GM23338 (cell line): Measurements from ENCODE around the gene EID2. TPM values are rescaled to one million over a fixed set of nuclear protein-coding genes. Genes with fewer than 3 reads are reported as not detected.

ENCODE experiments used
- ATAC-seq: fragments of 200-7000 bp; cut with Tn5 transposase; 3 replicates; pipeline ENCODE4 v1.9.1; 2020
- DNase-seq: peaks from one replicate; pipeline ENCODE4 v3.0.0-alpha.2; 2015; ENCODE audit warnings: low spot score
- H2AFZ ChIP-seq: fragments of 200-600 bp; sonication (generic); 2 replicates; pipeline ENCODE4 v1.8.0; 2016; ENCODE audit warnings: antibody characterized with exemption, mild to moderate bottlenecking, moderate library complexity
- H3F3A ChIP-seq: fragments of 200-600 bp; sonication (generic); replicated peaks from 2 replicates; pipeline ENCODE4 v1.8.0; 2017; ENCODE audit warnings: antibody characterized with exemption, mixed run types, low read depth
- H3K27ac ChIP-seq: fragments of 200-600 bp; sonication (generic); 2 replicates; pipeline ENCODE4 v1.6.1; 2016; ENCODE audit warnings: low read depth
- H3K27me3 ChIP-seq: fragments of 200-600 bp; sonication (generic); 2 replicates; pipeline ENCODE4 v1.8.0; 2016; ENCODE audit warnings: mild to moderate bottlenecking, mixed run types, moderate library complexity; ENCODE audit not compliant: insufficient read depth
- H3K36me3 ChIP-seq: fragments of 200-600 bp; sonication (generic); 2 replicates; pipeline ENCODE4 v1.8.0; 2016; ENCODE audit warnings: mild to moderate bottlenecking; ENCODE audit not compliant: insufficient read depth
- H3K4me1 ChIP-seq: fragments of 200-600 bp; sonication (generic); 2 replicates; pipeline ENCODE4 v1.8.0; 2016; ENCODE audit warnings: mild to moderate bottlenecking, moderate library complexity; ENCODE audit not compliant: insufficient read depth
- H3K4me2 ChIP-seq: fragments of 200-600 bp; sonication (generic); 2 replicates; pipeline ENCODE4 v1.7.1; 2017; ENCODE audit warnings: mixed run types
- H3K4me3 ChIP-seq: fragments of 200-600 bp; sonication (generic); 2 replicates; pipeline ENCODE4 v1.6.1; 2016; ENCODE audit warnings: mixed run types
- H3K79me2 ChIP-seq: fragments of 200-600 bp; sonication (generic); replicated peaks from 2 replicates; pipeline ENCODE4 v1.8.0; 2017; ENCODE audit warnings: mild to moderate bottlenecking; ENCODE audit not compliant: insufficient read depth
- H3K9me2 ChIP-seq: fragments of 200-600 bp; sonication (generic); 2 replicates; pipeline ENCODE4 v1.8.0; 2017; ENCODE audit not compliant: insufficient read depth
- H4K20me1 ChIP-seq: fragments of 200-600 bp; sonication (generic); replicated peaks from 2 replicates; pipeline ENCODE4 v1.8.0; 2017; ENCODE audit warnings: mild to moderate bottlenecking; ENCODE audit not compliant: insufficient read depth
- H3K27ac Mint-ChIP-seq: 2 replicates; pipeline ENCODE4 v1.8.0; 2020; ENCODE audit warnings: inconsistent platforms, mild to moderate bottlenecking, moderate library complexity, mixed read lengths
- H3K27me3 Mint-ChIP-seq: 3 replicates; pipeline ENCODE4 v1.8.0; 2022; ENCODE audit warnings: low read depth, mild to moderate bottlenecking, moderate library complexity, mixed read lengths, inconsistent platforms; ENCODE audit not compliant: insufficient read depth, poor library complexity
- H3K36me3 Mint-ChIP-seq: 3 replicates; pipeline ENCODE4 v1.8.0; 2021; ENCODE audit warnings: low read depth, mild to moderate bottlenecking, inconsistent platforms, moderate library complexity, mixed read lengths
- H3K4me1 Mint-ChIP-seq: 3 replicates; pipeline ENCODE4 v1.8.0; 2020; ENCODE audit warnings: mild to moderate bottlenecking, inconsistent platforms, mixed read lengths
- H3K4me3 Mint-ChIP-seq: 3 replicates; pipeline ENCODE4 v1.8.0; 2021; ENCODE audit warnings: moderate library complexity, mild to moderate bottlenecking, inconsistent platforms, mixed read lengths
- H3K9me3 Mint-ChIP-seq: 3 replicates; pipeline ENCODE4 v1.8.0; 2020; ENCODE audit warnings: moderate library complexity, mild to moderate bottlenecking, inconsistent platforms, mixed read lengths
- CREB1 ChIP-seq: fragments of 250-450 bp; sonication (Bioruptor Pico); IDR thresholded peaks from 2 replicates; pipeline ENCODE4 v1.5.0; 2020; ENCODE audit warnings: low read depth, mild to moderate bottlenecking, moderate library complexity
- CTCF ChIP-seq, 2 experiments: fragments of 200-600 bp in 1 of 2; sonication (generic) in 1 of 2; conservative IDR thresholded peaks; 2 replicates each; pipeline versions ENCODE4 v1.5.1 to v1.6.1; 2016 to 2017; ENCODE audit warnings: antibody characterized with exemption in 2 of 2, low read depth in 2 of 2, mild to moderate bottlenecking in 2 of 2, moderate library complexity in 1 of 2
- ETS1 ChIP-seq: IDR thresholded peaks from 2 replicates; pipeline ENCODE4 v1.6.1; 2016; ENCODE audit warnings: antibody characterized with exemption
- EZH2 ChIP-seq: fragments of 200-600 bp; sonication (generic); IDR thresholded peaks from one replicate; pipeline ENCODE4 v1.8.0; 2017; ENCODE audit warnings: antibody characterized with exemption, mild to moderate bottlenecking, low read depth; ENCODE audit not compliant: unreplicated experiment
- EZH2phosphoT487 ChIP-seq: fragments of 200-600 bp; sonication (generic); IDR thresholded peaks from one replicate; pipeline ENCODE4 v1.8.1; 2018; ENCODE audit warnings: antibody characterized with exemption; ENCODE audit not compliant: unreplicated experiment
- JUNB ChIP-seq: IDR thresholded peaks from one replicate; pipeline ENCODE4 v1.6.1; 2016; ENCODE audit warnings: antibody characterized with exemption; ENCODE audit not compliant: unreplicated experiment
- NANOG ChIP-seq: IDR thresholded peaks from 2 replicates; pipeline ENCODE4 v1.6.1; 2016; ENCODE audit warnings: antibody characterized with exemption, borderline replicate concordance
- POLR2AphosphoS5 ChIP-seq: IDR thresholded peaks from 2 replicates; pipeline ENCODE4 v1.6.1; 2016; ENCODE audit warnings: antibody characterized with exemption, low read depth
- STAT1 ChIP-seq: IDR thresholded peaks from one replicate; pipeline ENCODE4 v1.6.1; 2016; ENCODE audit warnings: antibody characterized with exemption; ENCODE audit not compliant: unreplicated experiment
- ZNF114 ChIP-seq: fragments of 250-450 bp; sonication (Bioruptor Pico); IDR thresholded peaks from 2 replicates; pipeline ENCODE4 v1.5.0; 2020; ENCODE audit warnings: mild to moderate bottlenecking, moderate library complexity
- ZNF331 ChIP-seq: fragments of 250-450 bp; sonication (Bioruptor Pico); IDR thresholded peaks from 2 replicates; pipeline ENCODE4 v1.5.0; 2020; ENCODE audit warnings: low read depth, mild to moderate bottlenecking, moderate library complexity
- polyA plus RNA-seq: library from polyadenylated mRNA; unstranded; fragments of >200 nt; fragmentation: Nextera tagmentation; extraction: Ambion mirVana; gene quantifications from 2 replicates; pipeline ENCODE4 v1.2.1, GENCODE V29; 2016
- total RNA-seq: library from RNA; depleted of rRNA; stranded (reverse); fragments of >200 nt; shearing (Covaris generic); gene quantifications from 2 replicates; pipeline ENCODE4 v1.2.3, GENCODE V29; 2014
- TF ChIP-seq, protein P1 (sequence below): fragments of 250-450 bp; sonication (Bioruptor Pico); IDR thresholded peaks from 2 replicates; pipeline ENCODE4 v1.5.0; 2020; ENCODE audit warnings: mild to moderate bottlenecking, moderate library complexity
- TF ChIP-seq, protein P2 (sequence below): IDR thresholded peaks from one replicate; pipeline ENCODE4 v1.6.1; 2018; ENCODE audit warnings: antibody characterized with exemption; ENCODE audit not compliant: unreplicated experiment

The EID2 gene
- total and polyA plus RNA-seq, 2 experiments from 2014 or later: 24.4 to 25.2 TPM

DNA sequence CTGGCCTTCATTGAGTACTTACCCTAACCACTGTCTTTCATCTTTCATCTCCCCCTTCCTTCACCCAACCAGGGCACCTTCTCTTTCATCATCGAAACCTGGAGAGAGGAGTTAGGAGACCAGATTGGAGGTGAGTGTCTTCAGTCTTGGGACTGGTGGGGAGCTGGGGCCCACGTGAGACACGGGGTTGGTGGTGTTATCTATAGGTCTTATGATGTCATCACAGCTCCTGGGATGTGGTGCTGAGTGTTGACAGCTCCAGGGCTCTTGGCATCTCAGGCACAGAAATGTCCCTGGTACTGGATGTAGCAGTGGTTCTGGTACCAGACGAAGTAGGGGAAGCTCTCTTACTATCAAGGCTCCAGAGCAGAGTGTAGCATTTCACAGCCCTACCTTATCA is 39.4 kb downstream of the EID2 start:
- Histone ChIP-seq H4K20me1 (no peaks in the 10 kb centered on the region), H3K27me3 (peaks cover 86% of the 10 kb centered on the region), H2AFZ (no peak overlapping the region), H3K79me2 (no peaks in the 10 kb centered on the region), H3K4me1 (peaks cover 11% of the 10 kb centered on the region; the same call in 1 of the 2 replicates), H3K4me2 (no peak overlapping the region), H3K4me3 (no peak overlapping the region), H3K9me2 (0 out of 2 replicates have a peak, but pooled peaks cover 7% of the 10 kb centered on the region), H3K36me3 (no peaks in the 10 kb centered on the region), H3F3A (peaks cover 9% of the 10 kb centered on the region), H3K27ac (no peak overlapping the region)
- H3K27ac Mint-ChIP-seq: no peak overlapping the region
- ATAC-seq (no peak), DNase-seq (no peak)
- H3K36me3 Mint-ChIP-seq: peaks cover 15% of the 10 kb centered on the region
- H3K4me1 Mint-ChIP-seq: peaks cover 16% of the 10 kb centered on the region
- TF ChIP-seq, protein P1, sequence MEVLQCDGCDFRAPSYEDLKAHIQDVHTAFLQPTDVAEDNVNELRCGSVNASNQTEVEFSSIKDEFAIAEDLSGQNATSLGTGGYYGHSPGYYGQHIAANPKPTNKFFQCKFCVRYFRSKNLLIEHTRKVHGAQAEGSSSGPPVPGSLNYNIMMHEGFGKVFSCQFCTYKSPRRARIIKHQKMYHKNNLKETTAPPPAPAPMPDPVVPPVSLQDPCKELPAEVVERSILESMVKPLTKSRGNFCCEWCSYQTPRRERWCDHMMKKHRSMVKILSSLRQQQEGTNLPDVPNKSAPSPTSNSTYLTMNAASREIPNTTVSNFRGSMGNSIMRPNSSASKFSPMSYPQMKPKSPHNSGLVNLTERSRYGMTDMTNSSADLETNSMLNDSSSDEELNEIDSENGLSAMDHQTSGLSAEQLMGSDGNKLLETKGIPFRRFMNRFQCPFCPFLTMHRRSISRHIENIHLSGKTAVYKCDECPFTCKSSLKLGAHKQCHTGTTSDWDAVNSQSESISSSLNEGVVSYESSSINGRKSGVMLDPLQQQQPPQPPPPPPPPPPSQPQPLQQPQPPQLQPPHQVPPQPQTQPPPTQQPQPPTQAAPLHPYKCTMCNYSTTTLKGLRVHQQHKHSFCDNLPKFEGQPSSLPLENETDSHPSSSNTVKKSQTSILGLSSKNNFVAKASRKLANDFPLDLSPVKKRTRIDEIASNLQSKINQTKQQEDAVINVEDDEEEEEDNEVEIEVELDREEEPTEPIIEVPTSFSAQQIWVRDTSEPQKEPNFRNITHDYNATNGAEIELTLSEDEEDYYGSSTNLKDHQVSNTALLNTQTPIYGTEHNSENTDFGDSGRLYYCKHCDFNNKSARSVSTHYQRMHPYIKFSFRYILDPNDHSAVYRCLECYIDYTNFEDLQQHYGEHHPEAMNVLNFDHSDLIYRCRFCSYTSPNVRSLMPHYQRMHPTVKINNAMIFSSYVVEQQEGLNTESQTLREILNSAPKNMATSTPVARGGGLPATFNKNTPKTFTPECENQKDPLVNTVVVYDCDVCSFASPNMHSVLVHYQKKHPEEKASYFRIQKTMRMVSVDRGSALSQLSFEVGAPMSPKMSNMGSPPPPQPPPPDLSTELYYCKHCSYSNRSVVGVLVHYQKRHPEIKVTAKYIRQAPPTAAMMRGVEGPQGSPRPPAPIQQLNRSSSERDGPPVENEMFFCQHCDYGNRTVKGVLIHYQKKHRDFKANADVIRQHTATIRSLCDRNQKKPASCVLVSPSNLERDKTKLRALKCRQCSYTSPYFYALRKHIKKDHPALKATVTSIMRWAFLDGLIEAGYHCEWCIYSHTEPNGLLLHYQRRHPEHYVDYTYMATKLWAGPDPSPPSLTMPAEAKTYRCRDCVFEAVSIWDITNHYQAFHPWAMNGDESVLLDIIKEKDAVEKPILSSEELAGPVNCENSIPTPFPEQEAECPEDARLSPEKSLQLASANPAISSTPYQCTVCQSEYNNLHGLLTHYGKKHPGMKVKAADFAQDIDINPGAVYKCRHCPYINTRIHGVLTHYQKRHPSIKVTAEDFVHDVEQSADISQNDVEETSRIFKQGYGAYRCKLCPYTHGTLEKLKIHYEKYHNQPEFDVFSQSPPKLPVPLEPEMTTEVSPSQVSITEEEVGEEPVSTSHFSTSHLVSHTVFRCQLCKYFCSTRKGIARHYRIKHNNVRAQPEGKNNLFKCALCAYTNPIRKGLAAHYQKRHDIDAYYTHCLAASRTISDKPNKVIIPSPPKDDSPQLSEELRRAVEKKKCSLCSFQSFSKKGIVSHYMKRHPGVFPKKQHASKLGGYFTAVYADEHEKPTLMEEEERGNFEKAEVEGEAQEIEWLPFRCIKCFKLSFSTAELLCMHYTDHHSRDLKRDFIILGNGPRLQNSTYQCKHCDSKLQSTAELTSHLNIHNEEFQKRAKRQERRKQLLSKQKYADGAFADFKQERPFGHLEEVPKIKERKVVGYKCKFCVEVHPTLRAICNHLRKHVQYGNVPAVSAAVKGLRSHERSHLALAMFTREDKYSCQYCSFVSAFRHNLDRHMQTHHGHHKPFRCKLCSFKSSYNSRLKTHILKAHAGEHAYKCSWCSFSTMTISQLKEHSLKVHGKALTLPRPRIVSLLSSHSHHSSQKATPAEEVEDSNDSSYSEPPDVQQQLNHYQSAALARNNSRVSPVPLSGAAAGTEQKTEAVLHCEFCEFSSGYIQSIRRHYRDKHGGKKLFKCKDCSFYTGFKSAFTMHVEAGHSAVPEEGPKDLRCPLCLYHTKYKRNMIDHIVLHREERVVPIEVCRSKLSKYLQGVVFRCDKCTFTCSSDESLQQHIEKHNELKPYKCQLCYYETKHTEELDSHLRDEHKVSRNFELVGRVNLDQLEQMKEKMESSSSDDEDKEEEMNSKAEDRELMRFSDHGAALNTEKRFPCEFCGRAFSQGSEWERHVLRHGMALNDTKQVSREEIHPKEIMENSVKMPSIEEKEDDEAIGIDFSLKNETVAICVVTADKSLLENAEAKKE: no peak
- no peak for TF ChIP-seq EZH2
- no peak for TF ChIP-seq ZNF331 (CRISPR knock-in tag)
- no peak for TF ChIP-seq STAT1
- TF ChIP-seq CTCF (conservative IDR thresholded peaks at IDR 0.05; ENCODE audit: low read depth in 2 of 2): no peak
- no peak for TF ChIP-seq ETS1
- no peak for TF ChIP-seq ZNF114 (CRISPR knock-in tag)
- TF ChIP-seq, protein P2, sequence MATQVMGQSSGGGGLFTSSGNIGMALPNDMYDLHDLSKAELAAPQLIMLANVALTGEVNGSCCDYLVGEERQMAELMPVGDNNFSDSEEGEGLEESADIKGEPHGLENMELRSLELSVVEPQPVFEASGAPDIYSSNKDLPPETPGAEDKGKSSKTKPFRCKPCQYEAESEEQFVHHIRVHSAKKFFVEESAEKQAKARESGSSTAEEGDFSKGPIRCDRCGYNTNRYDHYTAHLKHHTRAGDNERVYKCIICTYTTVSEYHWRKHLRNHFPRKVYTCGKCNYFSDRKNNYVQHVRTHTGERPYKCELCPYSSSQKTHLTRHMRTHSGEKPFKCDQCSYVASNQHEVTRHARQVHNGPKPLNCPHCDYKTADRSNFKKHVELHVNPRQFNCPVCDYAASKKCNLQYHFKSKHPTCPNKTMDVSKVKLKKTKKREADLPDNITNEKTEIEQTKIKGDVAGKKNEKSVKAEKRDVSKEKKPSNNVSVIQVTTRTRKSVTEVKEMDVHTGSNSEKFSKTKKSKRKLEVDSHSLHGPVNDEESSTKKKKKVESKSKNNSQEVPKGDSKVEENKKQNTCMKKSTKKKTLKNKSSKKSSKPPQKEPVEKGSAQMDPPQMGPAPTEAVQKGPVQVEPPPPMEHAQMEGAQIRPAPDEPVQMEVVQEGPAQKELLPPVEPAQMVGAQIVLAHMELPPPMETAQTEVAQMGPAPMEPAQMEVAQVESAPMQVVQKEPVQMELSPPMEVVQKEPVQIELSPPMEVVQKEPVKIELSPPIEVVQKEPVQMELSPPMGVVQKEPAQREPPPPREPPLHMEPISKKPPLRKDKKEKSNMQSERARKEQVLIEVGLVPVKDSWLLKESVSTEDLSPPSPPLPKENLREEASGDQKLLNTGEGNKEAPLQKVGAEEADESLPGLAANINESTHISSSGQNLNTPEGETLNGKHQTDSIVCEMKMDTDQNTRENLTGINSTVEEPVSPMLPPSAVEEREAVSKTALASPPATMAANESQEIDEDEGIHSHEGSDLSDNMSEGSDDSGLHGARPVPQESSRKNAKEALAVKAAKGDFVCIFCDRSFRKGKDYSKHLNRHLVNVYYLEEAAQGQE: no peak
- TF ChIP-seq CREB1 (CRISPR knock-in tag): no peak
- TF ChIP-seq POLR2AphosphoS5: no peak
- no peak for TF ChIP-seq NANOG
- TF ChIP-seq EZH2phosphoT487: no peak
- TF ChIP-seq JUNB: no peak
- H3K9me3 Mint-ChIP-seq: peaks cover 16% of the 10 kb centered on the region
- peaks cover 82% of the 10 kb centered on the region for H3K27me3 Mint-ChIP-seq
- peak overlapping the region; percentile 25; the same call in 1 of the 3 replicates for H3K4me3 Mint-ChIP-seq
